Measurements from ENCODE around the gene THRB. TPM values are rescaled to one million over a fixed set of nuclear protein-coding genes. Genes with fewer than 3 reads are reported as not detected.

Gene THRB
- total RNA-seq, 6 experiments from 2014 or later, result 14.5 to 29.5 (median 17.3) TPM

GRCh38 chr3:24538891-24539290 lies 44.2 kb upstream of the THRB start:
- no peak overlapping the region for H3K27ac ChIP-seq
- no peaks in the 10 kb centered on the region for H3K27me3 ChIP-seq
- no peak for TF ChIP-seq POLR2A (IDR thresholded peaks at IDR 0.05)
- no peak for TF ChIP-seq CTCF (IDR thresholded peaks at IDR 0.05)
- ATAC-seq (peak in 2 of 4 donors; percentile 25 to 43), DNase-seq (no peak)
- H3K4me3 ChIP-seq, result no peak overlapping the region
- no peaks in the 10 kb centered on the region for H3K36me3 ChIP-seq
- intact Hi-C loops (cut with DNase I), result no loop called here
- H3K9me3 ChIP-seq, result no peaks in the 10 kb centered on the region
- 57% methylated on average over 2 of the region's 2 CpGs for WGBS (ENCODE audit: insufficient coverage, low coverage, low lambda C conversion rate, missing lambda C conversion rate)
- no peaks in the 10 kb centered on the region for H3K4me1 ChIP-seq

GRCh38 chr3:24533561-24534193 lies 39.0 kb upstream of the THRB start:
- 69% methylated on average over 9 of the region's 10 CpGs for WGBS (ENCODE audit: insufficient coverage, low coverage, low lambda C conversion rate, missing lambda C conversion rate)
- intact Hi-C loops (cut with DNase I), result no loop called here

GRCh38 chr3:24530471-24530870 lies 35.8 kb upstream of the THRB start:
- WGBS (ENCODE audit: insufficient coverage, low coverage, low lambda C conversion rate, missing lambda C conversion rate), result 70% methylated on average over 4 of the region's 4 CpGs
- intact Hi-C loops (cut with DNase I), result no loop called here
- TF ChIP-seq CTCF (IDR thresholded peaks at IDR 0.05), result no peak
- TF ChIP-seq POLR2A (IDR thresholded peaks at IDR 0.05), result no peak

More at GRCh38 chr3:24533561-24534193, 39.0 kb upstream of the THRB start:
- no peak overlapping the region for H3K27ac ChIP-seq
- H3K27me3 ChIP-seq, result no peaks in the 10 kb centered on the region
- no peaks in the 10 kb centered on the region for H3K9me3 ChIP-seq
- no peaks in the 10 kb centered on the region for H3K4me1 ChIP-seq
- DNase-seq (no peak), ATAC-seq (no peak)
- TF ChIP-seq CTCF (IDR thresholded peaks at IDR 0.05), result no peak
- TF ChIP-seq POLR2A (IDR thresholded peaks at IDR 0.05), result no peak
- no peak overlapping the region for H3K4me3 ChIP-seq
- H3K36me3 ChIP-seq, result no peaks in the 10 kb centered on the region

GRCh38 chr3:24529210-24529609 lies 34.6 kb upstream of the THRB start:
- Histone ChIP-seq H3K4me3 (no peak overlapping the region), H3K27ac (no peak overlapping the region), H3K36me3 (no peaks in the 10 kb centered on the region), H3K9me3 (no peaks in the 10 kb centered on the region), H3K27me3 (no peaks in the 10 kb centered on the region), H3K4me1 (peaks cover 0 to 5% (median 0%) of the 10 kb centered on the region in 4 donors)
- DNase-seq (no peak), ATAC-seq (peak; percentile 56 to 79 (median 64))
- intact Hi-C loops (cut with DNase I), result no loop called here
- TF ChIP-seq CTCF (IDR thresholded peaks at IDR 0.05) (peak in 3 of 4 donors; percentile 23 to 29 (median 24)), POLR2A (IDR thresholded peaks at IDR 0.05) (no peak)

More at GRCh38 chr3:24530471-24530870, 35.8 kb upstream of the THRB start:
- no peaks in the 10 kb centered on the region for H3K9me3 ChIP-seq
- no peaks in the 10 kb centered on the region for H3K4me1 ChIP-seq
- no peak for ATAC-seq
- DNase-seq, result no peak
- no peak overlapping the region for H3K27ac ChIP-seq
- H3K36me3 ChIP-seq, result no peaks in the 10 kb centered on the region
- no peaks in the 10 kb centered on the region for H3K27me3 ChIP-seq
- H3K4me3 ChIP-seq, result no peak overlapping the region
